ENCODE results near the gene GPR162. TPM values are rescaled to one million over a fixed set of nuclear protein-coding genes. Genes with fewer than 3 reads are reported as not detected.

GPR162 gene
- total RNA-seq, 1 donor from 2014 or later = 0.75 TPM

- Histone ChIP-seq H3K4me3 (ENCODE audit: low read depth, low read length) (peak overlapping the region; percentile 95), H3K27me3 (ENCODE audit: control insufficient read depth, insufficient read depth, low read length) (no peaks in the 10 kb centered on the region), H3K36me3 (ENCODE audit: control insufficient read depth, insufficient read depth, low read length) (peaks cover 1% of the 10 kb centered on the region)
- TF ChIP-seq CTCF (IDR thresholded peaks at IDR 0.05; ENCODE audit: insufficient read depth, low read length, poor library complexity, severe bottlenecking) = no peak
- DNase-seq (ENCODE audit: low read depth) = no peak
Measured at GRCh38 chr12:6852651-6853354, 31.2 kb downstream of the GPR162 start.

GRCh38 chr12:6853626-6854025, 32.0 kb downstream of the GPR162 start:
- Histone ChIP-seq H3K27me3 (ENCODE audit: control insufficient read depth, insufficient read depth, low read length) (no peaks in the 10 kb centered on the region), H3K4me3 (ENCODE audit: low read depth, low read length) (no peak overlapping the region), H3K36me3 (ENCODE audit: control insufficient read depth, insufficient read depth, low read length) (peaks cover 3% of the 10 kb centered on the region)
- no peak for DNase-seq (ENCODE audit: low read depth)
- no peak for TF ChIP-seq CTCF (IDR thresholded peaks at IDR 0.05; ENCODE audit: insufficient read depth, low read length, poor library complexity, severe bottlenecking)

- no peak for DNase-seq (ENCODE audit: low read depth)
- H3K36me3 ChIP-seq (ENCODE audit: control insufficient read depth, insufficient read depth, low read length) = peaks cover 3% of the 10 kb centered on the region
- no peak overlapping the region for H3K4me3 ChIP-seq (ENCODE audit: low read depth, low read length)
Measured at GRCh38 chr12:6854036-6854435, 32.4 kb downstream of the GPR162 start.

GRCh38 chr12:6855322-6855721, 33.7 kb downstream of the GPR162 start:
- H3K36me3 ChIP-seq (ENCODE audit: control insufficient read depth, insufficient read depth, low read length) = peaks cover 4% of the 10 kb centered on the region
- H3K4me3 ChIP-seq (ENCODE audit: low read depth, low read length) = no peak overlapping the region

More at GRCh38 chr12:6854036-6854435, 32.4 kb downstream of the GPR162 start:
- no peaks in the 10 kb centered on the region for H3K27me3 ChIP-seq (ENCODE audit: control insufficient read depth, insufficient read depth, low read length)
- no peak for TF ChIP-seq CTCF (IDR thresholded peaks at IDR 0.05; ENCODE audit: insufficient read depth, low read length, poor library complexity, severe bottlenecking)

GRCh38 chr12:6858799-6859198, 37.2 kb downstream of the GPR162 start:
- H3K4me3 ChIP-seq (ENCODE audit: low read depth, low read length) = no peak overlapping the region
- no peaks in the 10 kb centered on the region for H3K27me3 ChIP-seq (ENCODE audit: control insufficient read depth, insufficient read depth, low read length)
- no peak for TF ChIP-seq CTCF (IDR thresholded peaks at IDR 0.05; ENCODE audit: insufficient read depth, low read length, poor library complexity, severe bottlenecking)
- DNase-seq (ENCODE audit: low read depth) = no peak
- H3K36me3 ChIP-seq (ENCODE audit: control insufficient read depth, insufficient read depth, low read length) = peaks cover 9% of the 10 kb centered on the region

More at GRCh38 chr12:6855322-6855721, 33.7 kb downstream of the GPR162 start:
- no peaks in the 10 kb centered on the region for H3K27me3 ChIP-seq (ENCODE audit: control insufficient read depth, insufficient read depth, low read length)
- no peak for DNase-seq (ENCODE audit: low read depth)
- TF ChIP-seq CTCF (IDR thresholded peaks at IDR 0.05; ENCODE audit: insufficient read depth, low read length, poor library complexity, severe bottlenecking) = no peak

- no peak for DNase-seq (ENCODE audit: low read depth)
- no peak overlapping the region for H3K4me3 ChIP-seq (ENCODE audit: low read depth, low read length)
- no peaks in the 10 kb centered on the region for H3K27me3 ChIP-seq (ENCODE audit: control insufficient read depth, insufficient read depth, low read length)
- TF ChIP-seq CTCF (IDR thresholded peaks at IDR 0.05; ENCODE audit: insufficient read depth, low read length, poor library complexity, severe bottlenecking) = no peak
- peaks cover 11% of the 10 kb centered on the region for H3K36me3 ChIP-seq (ENCODE audit: control insufficient read depth, insufficient read depth, low read length)
Measured at GRCh38 chr12:6860116-6860515, 38.5 kb downstream of the GPR162 start.
